GM21528 (cell line): Measurements from ENCODE around the gene POLR2M.

Experiments
- ATAC-seq: cut with Tn5 transposase; IDR thresholded peaks from one replicate; pipeline ENCODE4 v1.9.1; 2021; ENCODE audit warnings: mild to moderate bottlenecking, moderate library complexity; ENCODE audit not compliant: unreplicated experiment, low FRiP score

The POLR2M gene

DNA sequence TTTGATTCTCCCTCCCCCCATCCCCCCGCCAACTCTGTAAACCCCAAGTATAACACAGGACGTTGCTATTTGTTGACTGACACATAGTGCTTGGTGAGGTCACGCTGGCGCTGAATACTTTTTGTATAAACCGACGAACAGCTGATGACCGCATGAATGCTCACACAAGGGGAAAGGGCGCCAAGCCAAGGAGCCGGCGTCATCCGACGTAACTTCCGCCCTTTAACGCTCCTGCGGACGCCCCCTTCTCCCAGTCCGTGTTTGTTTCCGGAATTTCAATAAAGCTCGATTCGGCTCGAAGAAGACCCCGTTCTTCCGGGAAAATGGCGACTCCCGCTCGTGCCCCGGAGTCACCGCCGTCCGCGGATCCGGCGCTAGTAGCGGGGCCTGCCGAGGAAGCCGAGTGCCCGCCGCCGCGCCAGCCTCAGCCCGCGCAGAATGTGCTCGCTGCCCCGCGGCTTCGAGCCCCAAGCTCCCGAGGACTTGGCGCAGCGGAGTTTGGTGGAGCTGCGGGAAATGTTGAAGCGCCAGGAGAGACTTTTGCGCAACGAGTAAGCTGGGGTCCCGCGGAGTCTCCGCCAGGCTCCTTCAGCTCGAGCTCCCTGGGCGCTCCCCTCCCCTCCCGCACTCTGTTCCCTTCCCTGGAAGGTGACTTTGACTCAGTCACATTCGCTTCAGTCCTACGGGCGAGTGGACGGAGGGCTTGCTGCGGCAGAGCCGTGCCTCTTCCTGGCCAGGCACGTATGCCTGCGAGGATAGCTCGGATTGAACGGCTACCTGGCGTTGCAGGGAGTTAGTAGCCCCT is at the start of gene POLR2M:
TSS of gene POLR2M (plus strand) at position 310 of the 805 bp plus-strand sequence. CDS start at position 439, 129 bp downstream.
- ATAC-seq: peak; percentile 94

- no peak for ATAC-seq
Observed at GRCh38 chr15:57657619-57658018, 48.9 kb upstream of the POLR2M start.

DNA sequence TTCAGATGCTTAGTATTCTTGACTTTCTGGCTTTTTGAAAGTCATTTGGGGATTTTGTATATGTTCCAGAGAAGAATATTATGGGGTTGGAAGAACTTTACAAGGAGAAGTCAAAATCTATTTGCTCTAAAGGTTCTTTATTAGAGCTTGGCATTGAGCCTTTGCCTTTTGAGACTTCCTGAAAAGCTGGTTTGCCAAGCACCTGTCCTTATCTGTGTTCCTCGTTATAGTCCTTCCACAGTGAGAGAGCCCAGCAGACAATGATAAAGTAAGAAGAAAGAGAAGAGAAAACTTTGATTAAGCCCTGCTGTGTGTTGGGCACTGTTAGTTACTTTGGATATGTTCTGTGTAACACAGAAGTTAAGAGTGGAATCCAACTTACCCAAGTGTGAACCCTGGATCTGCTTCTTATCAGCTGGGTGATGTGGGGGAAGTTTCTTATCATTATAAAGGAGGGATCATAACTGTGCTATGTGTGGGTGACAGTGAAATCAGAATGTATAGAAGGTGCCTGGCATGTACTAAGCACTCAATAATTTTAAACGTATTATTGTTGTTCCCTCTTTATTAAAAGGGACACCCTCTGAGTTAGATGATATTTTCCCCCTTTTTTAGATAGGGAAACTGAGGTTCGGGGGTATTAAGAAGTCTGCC is 44.3 kb upstream of the POLR2M start:
- no peak for ATAC-seq

DNA sequence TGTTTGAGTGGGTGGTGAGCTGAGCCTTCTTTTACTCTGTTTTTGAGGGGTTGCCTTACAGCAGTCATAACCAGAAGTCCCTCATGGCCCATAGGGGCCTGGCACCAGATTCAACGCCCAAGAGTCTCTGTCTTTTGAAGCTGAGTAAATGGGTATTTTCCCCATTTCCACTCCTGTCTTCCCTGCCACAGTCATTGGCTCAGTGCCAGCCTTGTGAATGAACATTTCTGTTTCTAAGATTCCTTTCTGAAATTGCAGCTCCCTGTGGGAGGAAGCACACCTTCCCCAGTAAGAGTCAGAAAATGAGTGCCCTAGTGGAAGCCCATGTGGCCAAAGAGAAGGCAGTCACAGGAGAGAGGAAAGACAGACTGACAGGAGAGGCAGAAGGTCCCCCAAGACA is 43.7 kb upstream of the POLR2M start:
- no peak for ATAC-seq

GRCh38 chr15:57663262-57663661 is 43.3 kb upstream of the POLR2M start:
- ATAC-seq: no peak

GRCh38 chr15:57665194-57665593 is 41.3 kb upstream of the POLR2M start:
- ATAC-seq: no peak

- no peak for ATAC-seq
Observed at GRCh38 chr15:57665939-57666338, 40.6 kb upstream of the POLR2M start.

GRCh38 chr15:57667171-57667849 is 39.2 kb upstream of the POLR2M start:
- ATAC-seq: no peak

DNA sequence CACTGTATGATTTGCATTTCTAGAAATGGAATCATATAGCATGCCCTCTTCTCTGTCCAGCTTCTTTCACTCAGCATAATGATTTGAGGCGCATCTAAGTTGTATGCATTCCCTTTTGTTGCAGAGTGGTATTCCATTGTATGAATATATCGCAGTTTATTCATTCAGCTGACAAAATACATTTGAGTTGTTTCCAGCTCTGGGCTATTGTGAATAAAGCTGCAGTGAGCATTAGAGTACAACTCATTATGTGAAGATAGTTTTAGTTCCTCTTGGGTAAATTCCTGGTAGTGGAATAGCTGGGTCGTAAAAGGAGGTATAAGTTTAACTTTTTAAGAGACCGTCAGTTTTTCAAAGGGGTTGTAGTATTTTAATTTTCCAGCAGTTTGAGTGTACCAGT is 38.5 kb upstream of the POLR2M start:
- no peak for ATAC-seq

DNA sequence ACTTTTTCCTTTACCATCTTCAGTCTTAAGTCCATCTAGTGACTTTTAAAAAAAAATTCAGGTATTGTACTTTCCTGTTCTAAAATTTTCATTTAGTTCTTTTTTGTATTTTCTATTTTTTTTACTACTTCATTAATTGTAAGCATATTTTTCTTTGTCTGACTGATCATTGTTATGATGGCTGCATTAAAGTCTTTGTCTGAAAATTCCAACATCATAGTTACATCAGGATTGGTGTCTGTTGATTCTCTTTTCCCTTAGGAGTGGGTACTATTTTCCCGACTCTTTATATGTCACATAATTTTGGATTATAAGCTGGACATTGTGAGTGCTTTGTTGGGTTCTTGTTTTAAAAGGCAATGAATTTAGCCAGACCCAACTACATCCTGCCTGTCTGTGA is 34.9 kb upstream of the POLR2M start:
- ATAC-seq: no peak

- no peak for ATAC-seq
Observed at GRCh38 chr15:57675481-57676181, 30.9 kb upstream of the POLR2M start.

- no peak for ATAC-seq
Observed at GRCh38 chr15:57676585-57676984, 29.9 kb upstream of the POLR2M start.

GRCh38 chr15:57677204-57677603 is 29.3 kb upstream of the POLR2M start:
- ATAC-seq: no peak

DNA sequence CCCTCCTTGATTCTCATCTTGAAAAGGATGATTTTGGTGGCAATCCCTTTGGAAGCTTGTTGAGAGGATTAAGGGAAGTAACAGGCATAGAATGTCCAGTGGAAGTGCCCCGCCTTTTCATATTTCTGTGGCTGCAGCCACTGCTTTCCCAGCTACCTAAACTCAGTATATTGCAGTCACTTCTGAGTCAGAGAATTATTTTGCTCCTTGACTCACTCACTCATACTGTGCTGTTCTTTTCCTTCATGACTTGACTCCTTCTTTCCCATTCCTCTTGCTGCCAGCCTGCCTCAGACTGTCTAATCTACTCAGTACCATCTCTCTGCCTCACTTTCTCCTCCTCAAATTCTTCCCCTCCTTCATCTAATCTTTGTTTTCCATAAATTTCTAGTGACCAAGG is 26.5 kb upstream of the POLR2M start:
- ATAC-seq: no peak

DNA sequence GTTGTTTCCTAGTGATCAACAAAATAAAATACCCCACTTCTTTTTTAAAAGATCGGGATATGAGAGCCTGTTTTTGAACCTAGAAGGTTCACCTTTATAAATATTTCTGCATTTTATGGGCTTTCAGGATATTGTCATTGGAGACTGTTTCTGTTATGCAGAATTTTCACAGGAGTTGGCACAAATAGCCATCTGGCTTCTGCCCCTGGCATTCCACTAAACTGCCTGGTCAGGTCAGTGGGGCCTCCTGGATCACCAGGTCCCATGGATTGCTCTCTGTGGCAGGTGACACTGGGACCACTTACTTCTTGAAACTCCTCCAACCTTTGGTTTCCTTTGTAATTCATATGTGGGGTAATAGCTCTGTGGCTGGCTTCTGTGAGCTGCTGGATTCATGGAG is 25.5 kb upstream of the POLR2M start:
- no peak for ATAC-seq

DNA sequence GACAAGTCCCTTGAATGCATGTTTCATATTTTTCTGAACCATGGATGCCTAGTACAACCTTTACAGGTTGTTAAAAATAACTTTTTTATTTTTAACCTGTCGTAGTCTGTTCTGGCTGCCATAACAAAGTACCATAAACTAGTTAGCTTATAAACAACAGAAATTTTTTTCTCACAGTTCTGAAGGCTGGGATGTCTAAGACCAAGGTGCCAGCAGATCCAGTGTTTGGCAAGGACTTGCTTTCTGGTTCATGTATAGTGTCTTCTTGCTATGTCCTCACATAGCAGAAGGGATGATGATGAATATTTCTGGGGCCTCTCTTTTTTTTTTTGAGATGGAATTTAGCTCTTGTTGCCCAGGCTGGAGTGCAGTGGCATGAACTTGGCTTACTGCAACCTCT is 23.0 kb upstream of the POLR2M start:
- ATAC-seq: no peak

- no peak for ATAC-seq
Observed at GRCh38 chr15:57684491-57685151, 21.9 kb upstream of the POLR2M start.

DNA sequence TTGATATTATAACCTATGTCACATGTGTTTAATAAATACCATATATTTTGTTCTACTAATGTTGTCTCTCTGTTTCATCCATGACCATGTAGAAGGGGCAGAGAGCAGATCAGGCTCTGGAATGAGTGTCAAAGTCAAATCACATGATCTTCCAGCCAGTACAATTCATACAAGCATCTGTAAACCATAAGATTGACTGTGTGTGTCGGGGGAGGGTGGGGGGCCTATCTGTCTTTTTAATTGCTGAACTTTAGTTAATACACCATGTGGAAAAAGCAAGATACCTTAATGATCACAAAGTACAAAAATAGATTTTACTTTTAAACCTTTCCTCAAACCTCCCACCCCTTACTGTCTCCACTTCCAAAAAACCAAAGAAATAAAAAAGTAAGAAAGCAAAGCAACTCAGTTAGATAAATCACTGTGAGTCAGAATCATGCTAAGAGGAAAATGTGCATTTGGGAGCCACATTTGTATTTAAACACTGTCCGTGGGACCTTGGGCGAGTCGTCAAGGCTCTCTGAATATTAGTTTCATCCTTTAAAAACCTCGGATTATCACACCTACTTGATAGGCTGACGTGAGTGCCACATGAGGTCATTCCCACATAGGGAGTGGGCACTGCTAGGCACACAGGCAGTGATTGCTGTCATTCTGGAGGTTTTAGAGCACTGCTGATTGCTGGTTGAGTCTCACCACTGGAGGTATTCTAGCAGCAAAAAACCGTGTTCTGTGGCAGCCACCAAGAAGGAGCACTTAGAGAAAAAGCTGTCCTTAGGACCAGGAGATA is 21.0 kb upstream of the POLR2M start:
- ATAC-seq: no peak

DNA sequence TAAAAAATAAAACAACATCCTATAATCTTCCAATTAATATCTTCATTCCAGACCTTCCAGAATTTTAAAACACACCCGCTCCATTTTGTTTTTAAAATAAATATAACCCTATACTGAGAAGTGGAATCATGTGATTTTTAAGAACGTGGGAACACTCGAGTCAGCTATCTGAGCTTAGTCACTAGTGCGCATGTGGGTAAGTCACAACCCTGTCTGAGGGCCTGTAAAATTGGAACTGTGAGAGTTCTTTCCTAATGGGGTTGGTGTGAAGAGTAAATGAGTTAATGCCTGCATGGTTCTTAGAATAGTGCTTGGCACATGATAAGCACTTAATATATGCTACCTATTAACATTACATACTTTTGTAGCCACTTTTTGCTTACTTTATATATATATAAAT is 19.9 kb upstream of the POLR2M start:
- ATAC-seq: no peak
